ENCODE results near the gene SLC24A3.

The SLC24A3 gene

GRCh38 chr20:19405958-19406357 is 193.5 kb downstream of the SLC24A3 start:
- H3K9ac ChIP-seq (ENCODE audit: low read length), result no peak overlapping the region

GRCh38 chr20:19406381-19406780 is 193.9 kb downstream of the SLC24A3 start:
- no peaks in the 10 kb centered on the region for H3K79me2 ChIP-seq (ENCODE audit: low read length)
- H4K20me1 ChIP-seq (ENCODE audit: insufficient read depth, low read length), result no peaks in the 10 kb centered on the region
- H3K4me2 ChIP-seq (ENCODE audit: low read length), result no peak overlapping the region
- no peak overlapping the region for H3K27ac ChIP-seq (ENCODE audit: low read length)
- H3K9me3 ChIP-seq (ENCODE audit: insufficient read depth, low read length), result no peaks in the 10 kb centered on the region
- H2AFZ ChIP-seq (ENCODE audit: low read depth, low read length), result no peak overlapping the region
- H3K4me1 ChIP-seq (ENCODE audit: low read length), result no peaks in the 10 kb centered on the region
- no peak overlapping the region for H3K4me3 ChIP-seq (ENCODE audit: low read length)
- H3K27me3 ChIP-seq (ENCODE audit: low read depth, low read length), result peaks cover 56% of the 10 kb centered on the region
- TF ChIP-seq EZH2phosphoT487 (IDR thresholded peaks at IDR 0.05; ENCODE audit: low read depth), result no peak
- no peak for TF ChIP-seq CTCF (IDR thresholded peaks at IDR 0.05; ENCODE audit: low read depth, low read length)
- no peaks in the 10 kb centered on the region for H3K36me3 ChIP-seq (replicated peaks; ENCODE audit: low read depth, low read length)
- H3K9ac ChIP-seq (ENCODE audit: low read length), result no peak overlapping the region

More at GRCh38 chr20:19405958-19406357, 193.5 kb downstream of the SLC24A3 start:
- Histone ChIP-seq H3K36me3 (replicated peaks; ENCODE audit: low read depth, low read length) (no peaks in the 10 kb centered on the region), H2AFZ (ENCODE audit: low read depth, low read length) (no peak overlapping the region), H3K79me2 (ENCODE audit: low read length) (no peaks in the 10 kb centered on the region), H3K4me1 (ENCODE audit: low read length) (no peaks in the 10 kb centered on the region), H3K4me2 (ENCODE audit: low read length) (no peak overlapping the region), H4K20me1 (ENCODE audit: insufficient read depth, low read length) (no peaks in the 10 kb centered on the region), H3K4me3 (ENCODE audit: low read length) (no peak overlapping the region), H3K27ac (ENCODE audit: low read length) (no peak overlapping the region), H3K27me3 (ENCODE audit: low read depth, low read length) (peaks cover 52% of the 10 kb centered on the region), H3K9me3 (ENCODE audit: insufficient read depth, low read length) (no peaks in the 10 kb centered on the region)
- TF ChIP-seq CTCF (IDR thresholded peaks at IDR 0.05; ENCODE audit: low read depth, low read length) (no peak), EZH2phosphoT487 (IDR thresholded peaks at IDR 0.05; ENCODE audit: low read depth) (no peak)

GRCh38 chr20:19407196-19407595 is 194.8 kb downstream of the SLC24A3 start:
- H4K20me1 ChIP-seq (ENCODE audit: insufficient read depth, low read length), result no peaks in the 10 kb centered on the region
- no peak overlapping the region for H3K4me2 ChIP-seq (ENCODE audit: low read length)
- H3K9ac ChIP-seq (ENCODE audit: low read length), result no peak overlapping the region
- no peak overlapping the region for H3K27ac ChIP-seq (ENCODE audit: low read length)
- no peaks in the 10 kb centered on the region for H3K9me3 ChIP-seq (ENCODE audit: insufficient read depth, low read length)
- H3K36me3 ChIP-seq (replicated peaks; ENCODE audit: low read depth, low read length), result no peaks in the 10 kb centered on the region
- no peak for TF ChIP-seq CTCF (IDR thresholded peaks at IDR 0.05; ENCODE audit: low read depth, low read length)
- H3K4me1 ChIP-seq (ENCODE audit: low read length), result no peaks in the 10 kb centered on the region
- H3K79me2 ChIP-seq (ENCODE audit: low read length), result no peaks in the 10 kb centered on the region
- no peak overlapping the region for H2AFZ ChIP-seq (ENCODE audit: low read depth, low read length)
- no peak overlapping the region for H3K4me3 ChIP-seq (ENCODE audit: low read length)
- peaks cover 58% of the 10 kb centered on the region for H3K27me3 ChIP-seq (ENCODE audit: low read depth, low read length)

- no peak overlapping the region for H3K9ac ChIP-seq (ENCODE audit: low read length)
- H3K4me1 ChIP-seq (ENCODE audit: low read length), result no peaks in the 10 kb centered on the region
- peaks cover 60% of the 10 kb centered on the region for H3K27me3 ChIP-seq (ENCODE audit: low read depth, low read length)
- no peaks in the 10 kb centered on the region for H3K36me3 ChIP-seq (replicated peaks; ENCODE audit: low read depth, low read length)
- no peak overlapping the region for H3K4me2 ChIP-seq (ENCODE audit: low read length)
- H4K20me1 ChIP-seq (ENCODE audit: insufficient read depth, low read length), result no peaks in the 10 kb centered on the region
- TF ChIP-seq CTCF (IDR thresholded peaks at IDR 0.05; ENCODE audit: low read depth, low read length), result no peak
- H3K27ac ChIP-seq (ENCODE audit: low read length), result no peak overlapping the region
- no peak overlapping the region for H2AFZ ChIP-seq (ENCODE audit: low read depth, low read length)
- no peak overlapping the region for H3K4me3 ChIP-seq (ENCODE audit: low read length)
- H3K79me2 ChIP-seq (ENCODE audit: low read length), result no peaks in the 10 kb centered on the region
- H3K9me3 ChIP-seq (ENCODE audit: insufficient read depth, low read length), result no peaks in the 10 kb centered on the region
Observed at GRCh38 chr20:19407736-19408135, 195.3 kb downstream of the SLC24A3 start.
